Measurements from ENCODE around the gene ACSS1.

DNA sequence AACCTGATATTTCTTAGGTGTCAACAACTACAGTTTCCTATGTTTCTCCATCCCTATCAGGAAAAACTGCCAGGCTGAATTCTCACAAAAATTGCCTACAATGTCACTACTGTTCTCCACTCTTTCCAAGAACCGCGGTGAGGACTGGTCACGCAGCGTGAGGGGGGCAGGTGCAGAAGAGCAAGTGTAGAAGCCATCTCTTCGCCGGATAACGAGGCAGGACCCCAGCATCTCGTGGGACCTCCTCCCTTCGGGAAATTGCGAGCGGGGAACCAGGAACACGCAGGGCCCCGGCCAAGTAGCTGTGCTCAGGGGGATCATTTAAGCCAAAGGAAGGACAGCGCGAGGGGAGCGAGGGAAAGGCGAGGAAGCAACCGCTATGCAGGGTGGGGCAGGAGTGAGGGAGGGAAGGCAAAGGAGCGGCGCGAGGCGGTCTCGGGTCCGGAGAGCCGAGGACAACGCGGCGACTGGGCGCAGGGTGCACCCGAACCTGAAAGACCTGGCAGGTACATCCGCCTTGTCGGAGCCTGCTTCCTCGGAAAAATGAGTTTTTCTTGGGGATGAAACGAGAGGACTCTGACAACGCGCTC, 65.9 kb downstream of the ACSS1 start:
- peak; percentile 20 for TF ChIP-seq EZH2 (IDR thresholded peaks at IDR 0.05)
- TF ChIP-seq, protein P1, sequence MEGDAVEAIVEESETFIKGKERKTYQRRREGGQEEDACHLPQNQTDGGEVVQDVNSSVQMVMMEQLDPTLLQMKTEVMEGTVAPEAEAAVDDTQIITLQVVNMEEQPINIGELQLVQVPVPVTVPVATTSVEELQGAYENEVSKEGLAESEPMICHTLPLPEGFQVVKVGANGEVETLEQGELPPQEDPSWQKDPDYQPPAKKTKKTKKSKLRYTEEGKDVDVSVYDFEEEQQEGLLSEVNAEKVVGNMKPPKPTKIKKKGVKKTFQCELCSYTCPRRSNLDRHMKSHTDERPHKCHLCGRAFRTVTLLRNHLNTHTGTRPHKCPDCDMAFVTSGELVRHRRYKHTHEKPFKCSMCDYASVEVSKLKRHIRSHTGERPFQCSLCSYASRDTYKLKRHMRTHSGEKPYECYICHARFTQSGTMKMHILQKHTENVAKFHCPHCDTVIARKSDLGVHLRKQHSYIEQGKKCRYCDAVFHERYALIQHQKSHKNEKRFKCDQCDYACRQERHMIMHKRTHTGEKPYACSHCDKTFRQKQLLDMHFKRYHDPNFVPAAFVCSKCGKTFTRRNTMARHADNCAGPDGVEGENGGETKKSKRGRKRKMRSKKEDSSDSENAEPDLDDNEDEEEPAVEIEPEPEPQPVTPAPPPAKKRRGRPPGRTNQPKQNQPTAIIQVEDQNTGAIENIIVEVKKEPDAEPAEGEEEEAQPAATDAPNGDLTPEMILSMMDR (IDR thresholded peaks at IDR 0.05), result no peak
- peak; percentile 18 for TF ChIP-seq EZH2phosphoT487 (IDR thresholded peaks at IDR 0.05)

Data from neural progenitor cell (in vitro differentiated cells).